Nephron (organoid): Measurements from ENCODE around the gene APOBEC3H.

Source experiments
- H3K27ac Mint-ChIP-seq, 3 experiments: 2 replicates each; pipeline ENCODE4 v1.8.0; 2020; ENCODE audit warnings: mixed read lengths in 3 of 3, mild to moderate bottlenecking in 2 of 3, moderate library complexity in 1 of 3
- H3K27me3 Mint-ChIP-seq: 2 replicates; pipeline ENCODE4 v1.8.0; 2021; ENCODE audit warnings: low read depth, mild to moderate bottlenecking, moderate library complexity, mixed read lengths
- H3K36me3 Mint-ChIP-seq: 2 replicates; pipeline ENCODE4 v1.8.0; 2020; ENCODE audit warnings: low read depth, mixed read lengths
- H3K4me1 Mint-ChIP-seq: 2 replicates; pipeline ENCODE4 v1.8.0; 2020; ENCODE audit warnings: mixed read lengths
- H3K4me3 Mint-ChIP-seq, 3 experiments: 2 replicates each; pipeline ENCODE4 v1.8.0; 2020; ENCODE audit warnings: mild to moderate bottlenecking in 3 of 3, mixed read lengths in 3 of 3, moderate library complexity in 2 of 3
- H3K9me3 Mint-ChIP-seq: 2 replicates; pipeline ENCODE4 v1.8.0; 2020; ENCODE audit warnings: mixed read lengths
- TF ChIP-seq, protein P1 (sequence below), 3 experiments: fragments of 200-600 bp; sonication (generic); IDR thresholded peaks; one replicate each; pipeline ENCODE4 v1.5.0; 2021; ENCODE audit warnings: antibody characterized with exemption in 3 of 3; ENCODE audit not compliant: unreplicated experiment in 3 of 3

Gene APOBEC3H

DNA sequence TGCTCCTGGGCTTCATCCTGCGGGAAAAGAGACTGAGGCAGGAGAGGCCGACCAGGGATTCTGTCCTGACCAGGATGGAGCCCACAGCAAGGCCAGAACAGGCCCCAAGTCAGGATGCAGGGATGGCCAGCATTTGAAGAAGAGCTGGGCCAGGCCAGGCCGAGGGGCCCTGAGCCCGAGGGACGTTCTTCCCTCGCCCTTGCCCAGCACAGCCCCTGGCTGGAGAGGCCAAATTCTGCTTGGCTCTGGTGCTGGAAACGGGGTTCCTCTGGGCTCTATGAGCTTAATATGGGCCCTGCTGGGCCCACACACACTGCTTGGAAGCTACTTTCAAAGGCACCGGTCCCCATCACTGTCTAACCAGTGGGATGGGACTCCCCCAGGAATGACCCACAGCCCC, 12.4 kb upstream of the APOBEC3H start:
- TF ChIP-seq, protein P1, sequence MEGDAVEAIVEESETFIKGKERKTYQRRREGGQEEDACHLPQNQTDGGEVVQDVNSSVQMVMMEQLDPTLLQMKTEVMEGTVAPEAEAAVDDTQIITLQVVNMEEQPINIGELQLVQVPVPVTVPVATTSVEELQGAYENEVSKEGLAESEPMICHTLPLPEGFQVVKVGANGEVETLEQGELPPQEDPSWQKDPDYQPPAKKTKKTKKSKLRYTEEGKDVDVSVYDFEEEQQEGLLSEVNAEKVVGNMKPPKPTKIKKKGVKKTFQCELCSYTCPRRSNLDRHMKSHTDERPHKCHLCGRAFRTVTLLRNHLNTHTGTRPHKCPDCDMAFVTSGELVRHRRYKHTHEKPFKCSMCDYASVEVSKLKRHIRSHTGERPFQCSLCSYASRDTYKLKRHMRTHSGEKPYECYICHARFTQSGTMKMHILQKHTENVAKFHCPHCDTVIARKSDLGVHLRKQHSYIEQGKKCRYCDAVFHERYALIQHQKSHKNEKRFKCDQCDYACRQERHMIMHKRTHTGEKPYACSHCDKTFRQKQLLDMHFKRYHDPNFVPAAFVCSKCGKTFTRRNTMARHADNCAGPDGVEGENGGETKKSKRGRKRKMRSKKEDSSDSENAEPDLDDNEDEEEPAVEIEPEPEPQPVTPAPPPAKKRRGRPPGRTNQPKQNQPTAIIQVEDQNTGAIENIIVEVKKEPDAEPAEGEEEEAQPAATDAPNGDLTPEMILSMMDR (IDR thresholded peaks at IDR 0.05; ENCODE audit: unreplicated experiment in 3 of 3), result no peak
- no peak overlapping the region for H3K4me3 Mint-ChIP-seq
- H3K27ac Mint-ChIP-seq, result no peak overlapping the region
- no peaks in the 10 kb centered on the region for H3K9me3 Mint-ChIP-seq
- H3K4me1 Mint-ChIP-seq, result peaks cover 24% of the 10 kb centered on the region
- H3K27me3 Mint-ChIP-seq, result peaks cover 13% of the 10 kb centered on the region
- H3K36me3 Mint-ChIP-seq, result no peaks in the 10 kb centered on the region

DNA sequence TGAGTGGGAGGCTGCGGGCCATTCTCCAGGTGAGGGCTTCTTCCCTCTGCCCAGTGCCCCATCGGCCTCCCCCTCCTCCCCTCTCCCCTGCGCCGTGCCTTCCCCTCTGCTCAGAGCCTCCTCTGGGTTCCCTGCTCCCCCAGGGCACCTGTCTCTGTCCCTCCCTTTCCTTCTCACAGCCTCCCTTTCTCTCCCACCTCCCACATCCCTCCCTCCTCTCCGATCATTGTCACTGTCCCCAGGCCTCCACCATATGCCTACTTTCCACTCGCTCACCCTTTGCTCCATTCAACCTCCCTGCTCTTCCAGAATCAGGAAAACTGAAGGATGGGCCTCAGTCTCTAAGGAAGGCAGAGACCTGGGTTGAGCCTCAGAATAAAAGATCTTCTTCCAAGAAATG, 9.9 kb upstream of the APOBEC3H start:
- Mint-ChIP-seq H3K27ac (no peak overlapping the region), H3K9me3 (no peaks in the 10 kb centered on the region), H3K27me3 (peaks cover 17% of the 10 kb centered on the region), H3K4me1 (peaks cover 12% of the 10 kb centered on the region), H3K36me3 (no peaks in the 10 kb centered on the region), H3K4me3 (no peak overlapping the region)
- TF ChIP-seq, protein P1 (IDR thresholded peaks at IDR 0.05; ENCODE audit: unreplicated experiment in 3 of 3), result no peak

DNA sequence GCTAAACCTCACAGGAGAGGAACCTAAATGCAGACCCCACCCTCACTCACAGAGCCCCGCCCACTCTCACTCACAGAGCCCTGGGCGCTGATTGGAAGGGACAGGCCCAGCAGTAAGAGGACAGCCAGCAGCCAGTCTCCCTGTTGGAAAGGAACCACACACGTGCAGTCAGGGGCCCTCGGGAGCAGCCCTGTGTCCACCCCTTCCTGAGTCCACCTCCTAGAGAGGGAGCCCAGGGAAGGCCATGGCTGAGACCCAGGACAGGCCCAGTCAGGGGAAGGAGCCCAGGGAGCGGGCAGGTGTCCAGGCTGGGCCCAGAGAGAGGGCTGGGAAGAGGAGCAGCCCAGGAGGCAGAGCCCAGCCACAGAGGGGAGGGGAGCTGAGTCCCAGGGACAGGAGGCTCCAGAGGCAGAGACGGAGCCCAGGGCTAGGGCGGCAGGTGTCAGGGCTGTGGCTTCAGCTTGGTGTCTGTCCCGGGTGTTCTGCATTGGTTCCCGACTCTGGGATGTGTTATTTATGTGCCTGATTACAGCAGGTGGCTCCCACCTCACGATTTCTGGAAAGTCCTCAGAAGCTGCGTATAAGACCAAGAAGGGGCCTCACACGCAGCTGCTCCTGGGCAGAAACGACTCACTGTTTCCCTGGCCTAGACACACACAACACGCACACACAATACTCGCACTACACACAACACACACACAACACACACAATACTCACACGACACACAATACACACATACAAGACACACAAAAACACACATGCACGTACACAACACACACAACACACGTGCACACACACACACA, 9.0 kb upstream of the APOBEC3H start:
- TF ChIP-seq, protein P1 (IDR thresholded peaks at IDR 0.05; ENCODE audit: unreplicated experiment in 3 of 3), result no peak
- Mint-ChIP-seq H3K9me3 (no peaks in the 10 kb centered on the region), H3K27ac (peak overlapping the region; percentile 25 to 83 (median 44)), H3K27me3 (peaks cover 19% of the 10 kb centered on the region), H3K4me3 (no peak overlapping the region), H3K4me1 (peaks cover 12% of the 10 kb centered on the region), H3K36me3 (no peaks in the 10 kb centered on the region)

DNA sequence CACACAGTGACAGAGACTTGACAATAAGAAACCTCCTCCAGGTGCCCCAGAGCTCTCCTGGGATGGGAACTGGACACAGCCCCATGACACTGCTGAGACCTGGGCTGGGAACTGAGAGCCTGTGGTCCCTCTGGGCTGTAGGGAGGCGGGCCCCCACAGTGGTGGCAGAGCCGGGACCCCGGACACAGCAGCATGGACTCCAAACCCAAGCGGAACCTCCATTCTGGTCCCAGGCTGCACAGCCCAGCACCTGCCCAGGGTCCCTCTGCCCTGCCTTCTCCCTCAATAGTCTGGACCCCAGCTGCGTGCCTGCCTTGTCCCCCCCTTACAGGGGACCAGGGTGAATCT, 8.4 kb upstream of the APOBEC3H start:
- Mint-ChIP-seq H3K4me1 (peaks cover 12% of the 10 kb centered on the region), H3K27ac (peak overlapping the region; percentile 0 to 28 (median 1)), H3K4me3 (no peak overlapping the region), H3K9me3 (no peaks in the 10 kb centered on the region), H3K27me3 (peaks cover 17% of the 10 kb centered on the region), H3K36me3 (no peaks in the 10 kb centered on the region)
- TF ChIP-seq, protein P1 (IDR thresholded peaks at IDR 0.05; ENCODE audit: unreplicated experiment in 3 of 3), result no peak

DNA sequence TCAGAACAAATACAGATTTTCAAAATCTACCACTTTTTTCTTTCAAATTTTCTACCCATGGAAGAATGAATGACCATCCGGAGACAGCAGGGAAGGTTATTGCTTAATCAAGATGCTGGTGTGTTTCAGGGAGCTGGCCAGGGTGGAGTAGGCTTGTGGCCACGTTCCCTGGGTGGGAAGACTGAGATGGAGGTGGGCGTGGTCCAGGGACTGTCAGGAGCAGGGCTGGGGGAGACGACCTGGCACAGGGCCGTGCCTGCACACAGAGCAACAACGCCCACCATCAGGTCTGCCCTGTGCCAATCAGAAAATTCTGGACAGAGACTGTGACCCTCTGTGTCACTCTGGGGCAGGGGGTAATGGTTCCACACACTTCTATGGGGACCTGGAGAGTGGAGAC, 7.1 kb upstream of the APOBEC3H start:
- Mint-ChIP-seq H3K9me3 (no peaks in the 10 kb centered on the region), H3K27me3 (peaks cover 17% of the 10 kb centered on the region), H3K27ac (no peak overlapping the region), H3K4me1 (peaks cover 12% of the 10 kb centered on the region), H3K36me3 (no peaks in the 10 kb centered on the region), H3K4me3 (no peak overlapping the region)
- TF ChIP-seq, protein P1 (IDR thresholded peaks at IDR 0.05; ENCODE audit: unreplicated experiment in 3 of 3), result no peak
